ENCODE measurements around the gene ZFHX3.

Gene ZFHX3

GRCh38 chr16:72815348-72816318, 232.3 kb downstream of the ZFHX3 start:
- TF ChIP-seq USF1 (IDR thresholded peaks at IDR 0.05) (no peak), NFIC (IDR thresholded peaks at IDR 0.05) (no peak), YY1 (IDR thresholded peaks at IDR 0.05; ENCODE audit: low read depth) (no peak), EP300 (IDR thresholded peaks at IDR 0.05; ENCODE audit: borderline replicate concordance) (no peak), FOXM1 (IDR thresholded peaks at IDR 0.05; ENCODE audit: borderline replicate concordance, low read depth) (no peak), CEBPB (IDR thresholded peaks at IDR 0.05) (no peak), CREB1 (IDR thresholded peaks at IDR 0.05; ENCODE audit: low read depth) (no peak), TCF12 (IDR thresholded peaks at IDR 0.05; ENCODE audit: low read depth) (no peak), ZBTB7A (IDR thresholded peaks at IDR 0.05; ENCODE audit: low read depth) (no peak), REST (IDR thresholded peaks at IDR 0.05; ENCODE audit: low read depth) (no peak), EGR1 (IDR thresholded peaks at IDR 0.05) (no peak), MAX (IDR thresholded peaks at IDR 0.05) (no peak), TEAD4 (IDR thresholded peaks at IDR 0.05) (no peak), RAD21 (IDR thresholded peaks at IDR 0.05; ENCODE audit: low read depth) (no peak), TAF1 (IDR thresholded peaks at IDR 0.05; ENCODE audit: low read depth) (no peak)

- TF ChIP-seq MAX (IDR thresholded peaks at IDR 0.05) = no peak
- TF ChIP-seq RAD21 (IDR thresholded peaks at IDR 0.05; ENCODE audit: low read depth) = no peak
Observed at GRCh38 chr16:72814226-72814625, 233.7 kb downstream of the ZFHX3 start.

DNA sequence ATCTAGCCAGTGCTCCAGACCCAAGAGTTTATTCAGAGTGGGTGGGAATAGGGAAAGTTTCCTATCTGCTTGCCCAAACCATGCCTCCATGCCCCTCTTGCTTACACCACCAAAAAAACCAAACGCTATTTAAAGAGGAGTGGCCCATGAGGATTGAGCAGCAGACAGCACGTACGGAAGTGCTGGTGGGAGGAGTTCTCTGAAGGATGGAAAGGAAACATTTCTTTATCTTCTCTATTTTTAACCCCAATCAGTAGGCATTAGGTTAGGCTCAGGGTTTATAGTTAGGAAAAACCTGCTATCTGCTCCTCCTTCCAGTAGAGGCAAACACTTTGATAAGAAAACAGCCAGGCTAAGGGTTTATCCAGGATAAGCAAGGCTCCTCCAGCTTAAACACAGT, 235.3 kb downstream of the ZFHX3 start:
- TF ChIP-seq MAX (IDR thresholded peaks at IDR 0.05) = no peak
- no peak for TF ChIP-seq RAD21 (IDR thresholded peaks at IDR 0.05; ENCODE audit: low read depth)
- no peak for TF ChIP-seq CREB1 (IDR thresholded peaks at IDR 0.05; ENCODE audit: low read depth)
- no peak for TF ChIP-seq ZBTB7A (IDR thresholded peaks at IDR 0.05; ENCODE audit: low read depth)
- no peak for TF ChIP-seq USF1 (IDR thresholded peaks at IDR 0.05)
- TF ChIP-seq CEBPB (IDR thresholded peaks at IDR 0.05) = no peak
- no peak for TF ChIP-seq TEAD4 (IDR thresholded peaks at IDR 0.05)
- TF ChIP-seq TCF12 (IDR thresholded peaks at IDR 0.05; ENCODE audit: low read depth) = no peak
- TF ChIP-seq FOXM1 (IDR thresholded peaks at IDR 0.05; ENCODE audit: borderline replicate concordance, low read depth) = no peak
- TF ChIP-seq REST (IDR thresholded peaks at IDR 0.05; ENCODE audit: low read depth) = no peak
- no peak for TF ChIP-seq NFIC (IDR thresholded peaks at IDR 0.05)
- TF ChIP-seq EGR1 (IDR thresholded peaks at IDR 0.05) = no peak
- TF ChIP-seq TAF1 (IDR thresholded peaks at IDR 0.05; ENCODE audit: low read depth) = no peak
- TF ChIP-seq EP300 (IDR thresholded peaks at IDR 0.05; ENCODE audit: borderline replicate concordance) = no peak
- TF ChIP-seq YY1 (IDR thresholded peaks at IDR 0.05; ENCODE audit: low read depth) = no peak

GRCh38 chr16:72811876-72812275, 236.1 kb downstream of the ZFHX3 start:
- TF ChIP-seq TCF12 (IDR thresholded peaks at IDR 0.05; ENCODE audit: low read depth) (no peak), MAX (IDR thresholded peaks at IDR 0.05) (no peak), RAD21 (IDR thresholded peaks at IDR 0.05; ENCODE audit: low read depth) (no peak), REST (IDR thresholded peaks at IDR 0.05; ENCODE audit: low read depth) (no peak), CREB1 (IDR thresholded peaks at IDR 0.05; ENCODE audit: low read depth) (no peak), FOXM1 (IDR thresholded peaks at IDR 0.05; ENCODE audit: borderline replicate concordance, low read depth) (no peak), EGR1 (IDR thresholded peaks at IDR 0.05) (no peak), ZBTB7A (IDR thresholded peaks at IDR 0.05; ENCODE audit: low read depth) (no peak), TEAD4 (IDR thresholded peaks at IDR 0.05) (no peak), TAF1 (IDR thresholded peaks at IDR 0.05; ENCODE audit: low read depth) (no peak), NFIC (IDR thresholded peaks at IDR 0.05) (no peak), EP300 (IDR thresholded peaks at IDR 0.05; ENCODE audit: borderline replicate concordance) (no peak), USF1 (IDR thresholded peaks at IDR 0.05) (no peak), CEBPB (IDR thresholded peaks at IDR 0.05) (no peak)
